GM21367 (cell line): ENCODE measurements around the gene CALB2.

Experiments
- ATAC-seq: cut with Tn5 transposase; IDR thresholded peaks from one replicate; pipeline ENCODE4 v1.9.1; 2021; ENCODE audit not compliant: unreplicated experiment

The CALB2 gene

DNA sequence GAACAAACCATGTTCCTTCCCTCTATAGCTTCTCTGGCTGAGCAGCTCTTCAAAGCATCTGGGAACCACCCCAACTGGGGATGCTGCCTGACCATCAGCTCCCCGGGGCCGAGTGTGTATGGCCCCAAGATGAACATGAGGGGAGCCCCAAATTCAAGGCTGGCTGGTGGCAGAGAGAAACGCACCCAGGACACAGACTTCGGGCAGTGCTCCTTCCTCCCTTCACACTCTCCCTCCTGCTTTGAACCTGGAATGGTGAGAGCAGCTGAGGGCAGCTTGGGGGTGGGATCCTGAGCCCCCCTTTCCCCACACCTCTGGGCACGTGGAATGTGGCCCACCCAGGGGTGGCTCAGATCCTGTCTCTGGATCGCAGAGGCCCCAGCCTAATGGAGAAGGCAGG lies 66.1 kb downstream of the CALB2 start:
- ATAC-seq, result no peak

DNA sequence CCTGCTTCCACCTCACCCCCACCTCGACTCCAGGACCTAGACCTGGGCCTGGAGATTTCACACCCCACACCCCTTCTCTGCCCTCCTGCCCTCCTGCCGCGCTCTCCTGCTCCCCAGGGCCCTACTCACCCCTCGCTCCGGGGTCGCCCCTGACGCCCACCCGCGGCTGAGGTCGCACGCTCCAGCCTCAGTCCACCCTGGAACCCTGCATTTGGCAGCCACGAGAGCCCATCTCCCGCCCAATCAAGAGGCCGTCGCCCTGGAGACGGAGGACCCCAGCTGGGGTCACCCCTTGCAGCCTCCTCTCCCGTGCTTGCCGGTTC lies 67.2 kb downstream of the CALB2 start:
- no peak for ATAC-seq

DNA sequence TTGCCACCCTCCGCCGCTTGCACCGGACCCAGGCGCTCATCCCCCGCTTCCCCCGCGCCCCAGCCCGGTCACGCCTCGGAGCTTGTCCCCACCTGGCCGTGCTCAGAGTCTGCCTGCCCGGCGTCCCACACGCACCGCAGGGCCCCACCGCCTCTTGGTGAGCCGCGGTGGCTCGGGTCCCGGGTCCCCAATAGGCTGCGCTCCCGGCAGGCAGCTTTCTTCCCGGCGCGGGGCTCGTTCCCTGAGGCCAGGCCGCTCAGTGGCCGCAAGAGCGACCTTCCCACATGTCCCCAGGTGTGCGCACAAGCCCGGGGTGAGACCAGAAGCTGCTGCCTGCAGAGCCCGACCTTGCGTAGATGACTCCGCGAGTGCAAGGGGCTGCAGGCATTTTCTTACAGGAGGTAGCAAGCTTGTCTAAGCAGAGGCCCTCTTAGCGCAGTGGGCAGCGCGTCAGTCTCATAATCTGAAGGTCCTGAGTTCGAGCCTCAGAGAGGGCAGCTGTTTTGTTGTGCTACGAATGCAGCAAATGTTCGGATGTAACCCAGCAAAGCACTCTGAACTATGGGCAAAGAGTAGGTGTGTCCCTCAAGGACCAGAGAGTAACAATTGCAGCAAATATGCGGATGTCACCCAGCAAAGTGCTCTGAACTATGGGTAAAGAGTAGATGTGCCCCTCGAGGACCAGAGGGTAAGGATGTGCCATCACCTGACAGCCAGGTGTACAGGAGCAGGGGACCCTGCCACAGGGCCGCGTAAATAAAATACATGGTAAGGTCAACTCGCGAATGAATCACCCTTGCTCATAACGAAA lies 67.8 kb downstream of the CALB2 start:
- no peak for ATAC-seq

- ATAC-seq, result no peak
Observed at GRCh38 chr16:71426880-71427615, 68.5 kb downstream of the CALB2 start.

DNA sequence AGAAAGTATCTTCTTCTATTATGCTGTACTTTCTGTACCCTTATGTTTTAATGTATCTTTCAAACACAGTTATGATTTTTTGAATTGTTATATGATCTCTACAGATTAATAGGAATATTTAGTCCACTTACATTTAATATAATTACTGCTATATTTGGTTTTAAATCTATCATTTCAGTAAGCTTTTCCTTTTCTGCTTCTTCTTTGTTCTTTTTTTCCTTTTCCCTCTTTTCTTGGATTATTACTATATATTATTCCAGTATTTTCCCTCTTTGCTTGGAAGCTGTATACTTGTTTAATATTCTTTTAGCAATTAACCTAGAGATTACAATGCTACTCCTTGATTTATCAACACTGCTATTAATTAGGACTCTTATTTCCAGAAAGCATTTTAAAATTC lies 69.9 kb downstream of the CALB2 start:
- ATAC-seq, result no peak

DNA sequence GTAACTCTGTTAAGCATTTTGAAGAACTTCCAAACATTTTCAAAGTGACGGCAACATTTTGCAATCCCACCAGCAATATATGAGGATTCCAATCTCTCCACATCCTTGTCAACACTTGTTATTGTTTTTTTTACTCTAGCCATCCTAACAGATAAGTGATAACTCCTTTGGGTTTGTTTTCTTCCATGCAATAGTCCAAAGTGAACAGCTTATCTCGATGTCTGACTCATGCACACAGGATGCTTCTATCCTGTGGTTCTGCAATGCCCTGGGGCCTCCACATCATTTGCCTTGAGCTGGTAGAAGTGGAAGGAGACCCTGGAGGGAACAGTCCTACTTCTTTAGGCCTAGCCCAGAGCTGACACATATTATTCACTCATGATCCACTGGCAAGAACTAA lies 70.4 kb downstream of the CALB2 start:
- no peak for ATAC-seq

GRCh38 chr16:71429581-71429980 lies 71.1 kb downstream of the CALB2 start:
- no peak for ATAC-seq

GRCh38 chr16:71430744-71431143 lies 72.2 kb downstream of the CALB2 start:
- no peak for ATAC-seq

DNA sequence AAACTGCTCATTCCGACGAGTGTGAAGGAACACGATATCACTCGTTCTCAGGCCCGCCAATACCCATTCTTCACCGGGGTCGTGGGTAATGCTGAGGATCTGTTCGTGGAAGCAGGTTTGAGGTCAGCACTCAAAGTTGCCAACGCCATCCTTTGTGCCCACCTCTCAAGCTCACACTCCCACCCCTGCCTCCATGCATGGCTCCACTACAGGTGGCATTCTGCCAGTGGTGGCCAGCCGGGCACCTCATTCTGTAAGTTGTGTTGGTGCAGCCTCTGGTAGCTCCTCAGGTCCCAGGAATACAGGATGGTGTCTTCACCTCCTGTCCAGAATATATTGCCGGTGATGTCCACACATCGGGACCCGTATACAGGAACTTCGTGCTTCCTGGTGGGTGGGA lies 72.7 kb downstream of the CALB2 start:
- ATAC-seq, result no peak

DNA sequence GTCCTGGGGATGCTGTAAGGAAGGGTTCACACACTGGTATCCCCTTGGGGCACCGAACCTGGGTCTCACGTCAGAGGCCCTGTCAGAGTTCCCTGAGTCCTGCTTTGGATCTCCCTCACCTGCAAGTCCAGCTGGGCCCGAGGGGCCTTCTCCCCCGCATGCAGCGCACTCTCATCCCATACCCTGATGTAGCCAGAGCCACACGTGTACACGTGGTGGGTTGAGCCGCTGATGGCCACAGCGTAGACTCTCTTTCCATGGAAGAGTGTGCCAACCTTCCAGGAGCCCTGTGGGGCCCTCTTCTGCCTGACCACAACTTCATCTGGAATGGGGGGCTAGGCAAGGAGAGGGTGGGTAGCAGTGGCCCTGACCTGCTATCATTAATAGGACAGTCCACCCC lies 73.5 kb downstream of the CALB2 start:
- no peak for ATAC-seq

- no peak for ATAC-seq
Observed at GRCh38 chr16:71432906-71433305, 74.4 kb downstream of the CALB2 start.

GRCh38 chr16:71436473-71436872 lies 78.0 kb downstream of the CALB2 start:
- ATAC-seq, result no peak

GRCh38 chr16:71439523-71439922 lies 81.0 kb downstream of the CALB2 start:
- no peak for ATAC-seq
